GM19324 (cell line): ENCODE measurements around the gene EXD3.

ENCODE experiments used
- ATAC-seq: cut with Tn5 transposase; IDR thresholded peaks from one replicate; pipeline ENCODE4 v1.9.1; 2021; ENCODE audit warnings: mild to moderate bottlenecking, moderate library complexity; ENCODE audit not compliant: unreplicated experiment, low FRiP score

Gene EXD3

GRCh38 chr9:137279741-137280473 is 143.1 kb downstream of the EXD3 start:
- ATAC-seq: no peak

- ATAC-seq: no peak
Observed at GRCh38 chr9:137278721-137279711, 143.9 kb downstream of the EXD3 start.

- ATAC-seq: no peak
Observed at GRCh38 chr9:137278061-137278701, 144.8 kb downstream of the EXD3 start.

GRCh38 chr9:137277329-137278041 is 145.5 kb downstream of the EXD3 start, which contains the start of gene TOR4A:
Gene TOR4A (plus strand): TSS chr9:137277726. CDS start chr9:137278690, 964 bp downstream.
- ATAC-seq: peak; percentile 76

- no peak for ATAC-seq
Observed at GRCh38 chr9:137276473-137277328, 146.3 kb downstream of the EXD3 start.

DNA sequence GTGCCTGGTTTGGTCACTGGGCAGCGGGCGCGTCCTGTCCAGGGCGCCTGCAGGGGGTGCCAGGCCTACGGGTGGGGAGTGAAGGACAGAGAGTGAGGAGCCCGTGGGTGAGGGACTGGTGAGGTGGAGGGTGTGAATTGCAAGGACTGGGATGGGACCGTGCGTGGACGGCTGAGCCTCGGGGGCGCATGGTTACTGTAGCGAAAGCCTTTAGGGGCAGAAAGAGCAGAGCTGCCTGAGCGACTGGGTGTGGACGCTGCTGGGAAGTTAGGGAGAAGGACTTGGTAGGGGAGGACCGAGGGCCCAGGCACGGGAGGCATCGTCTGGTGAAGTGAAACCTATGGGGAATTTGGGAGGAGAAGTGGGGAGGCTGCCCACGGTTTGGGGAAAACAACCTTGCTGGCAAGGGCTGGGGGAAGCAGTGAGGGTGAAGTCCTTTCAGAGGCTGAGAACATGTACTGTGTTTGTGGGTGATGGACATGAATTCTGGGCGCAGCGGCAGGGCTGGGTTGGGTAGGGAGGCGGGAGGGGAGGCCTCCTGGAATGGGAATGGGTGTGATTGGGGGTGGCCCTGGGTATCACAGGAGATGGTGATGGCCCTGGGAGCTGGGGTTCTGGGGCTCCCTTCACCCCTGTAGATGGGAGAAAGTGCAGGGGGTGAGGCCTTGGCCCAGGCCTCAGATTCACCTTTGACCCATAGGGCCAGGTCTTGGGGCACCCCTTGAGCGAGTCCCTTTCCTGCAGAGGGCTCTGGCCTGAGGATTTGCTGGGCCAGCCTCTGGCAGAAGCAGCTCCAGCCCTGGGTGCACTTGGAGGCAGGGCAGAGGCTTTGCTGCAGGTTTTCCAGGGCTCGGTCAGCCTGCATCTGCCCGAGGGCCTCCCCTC is 147.1 kb downstream of the EXD3 start:
- no peak for ATAC-seq

GRCh38 chr9:137275203-137275587 is 147.8 kb downstream of the EXD3 start:
- ATAC-seq: no peak

GRCh38 chr9:137273611-137274320 is 149.2 kb downstream of the EXD3 start:
- no peak for ATAC-seq

- ATAC-seq: no peak
Observed at GRCh38 chr9:137273095-137273490, 149.9 kb downstream of the EXD3 start.

DNA sequence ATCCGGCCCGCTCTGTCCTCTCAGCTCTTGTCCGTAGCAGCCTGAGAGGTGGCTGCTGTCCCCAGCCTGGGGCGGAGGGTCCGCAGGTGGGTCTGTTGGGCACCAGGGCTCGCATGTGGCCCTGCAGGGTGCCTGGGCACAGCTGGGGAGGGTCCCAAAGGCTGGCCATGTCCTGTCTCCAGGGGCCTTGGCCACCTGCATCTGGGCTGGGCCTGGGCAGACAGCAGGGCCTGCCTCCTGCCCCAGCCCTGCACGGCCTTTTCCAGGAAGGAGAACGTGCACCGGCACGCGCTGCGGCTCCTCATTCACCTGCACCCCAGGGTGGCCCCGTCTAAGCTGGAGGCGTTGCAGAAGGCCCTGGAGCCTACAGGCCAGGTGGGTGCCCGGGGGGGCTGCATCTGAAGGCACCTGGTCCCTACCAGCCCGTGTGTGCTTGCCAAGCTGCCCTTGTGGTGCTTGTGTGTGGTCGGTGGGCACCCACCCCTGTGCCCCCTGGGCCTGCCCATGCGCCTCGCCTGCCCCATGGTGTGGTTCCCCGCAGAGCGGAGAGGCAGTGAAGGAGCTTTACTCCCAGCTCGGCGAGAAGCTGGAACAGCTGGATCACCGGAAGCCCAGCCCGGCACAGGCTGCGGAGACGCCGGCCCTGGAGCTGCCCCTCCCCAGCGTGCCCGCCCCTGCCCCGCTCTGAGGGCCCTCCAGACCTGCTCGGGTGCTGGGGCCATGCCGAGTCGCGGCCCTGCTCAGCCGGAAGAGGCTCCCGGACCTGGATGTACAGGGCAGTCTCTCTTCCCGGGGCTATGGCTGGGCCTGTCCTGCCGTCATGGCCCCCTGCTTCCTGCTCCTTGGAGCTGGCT is 150.5 kb downstream of the EXD3 start:
- ATAC-seq: no peak

- ATAC-seq: no peak
Observed at GRCh38 chr9:137271696-137272076, 151.3 kb downstream of the EXD3 start.

GRCh38 chr9:137270929-137271695 is 151.8 kb downstream of the EXD3 start:
- ATAC-seq: no peak

- ATAC-seq: peak; percentile 54
Observed at GRCh38 chr9:137269231-137269772, 153.7 kb downstream of the EXD3 start.

DNA sequence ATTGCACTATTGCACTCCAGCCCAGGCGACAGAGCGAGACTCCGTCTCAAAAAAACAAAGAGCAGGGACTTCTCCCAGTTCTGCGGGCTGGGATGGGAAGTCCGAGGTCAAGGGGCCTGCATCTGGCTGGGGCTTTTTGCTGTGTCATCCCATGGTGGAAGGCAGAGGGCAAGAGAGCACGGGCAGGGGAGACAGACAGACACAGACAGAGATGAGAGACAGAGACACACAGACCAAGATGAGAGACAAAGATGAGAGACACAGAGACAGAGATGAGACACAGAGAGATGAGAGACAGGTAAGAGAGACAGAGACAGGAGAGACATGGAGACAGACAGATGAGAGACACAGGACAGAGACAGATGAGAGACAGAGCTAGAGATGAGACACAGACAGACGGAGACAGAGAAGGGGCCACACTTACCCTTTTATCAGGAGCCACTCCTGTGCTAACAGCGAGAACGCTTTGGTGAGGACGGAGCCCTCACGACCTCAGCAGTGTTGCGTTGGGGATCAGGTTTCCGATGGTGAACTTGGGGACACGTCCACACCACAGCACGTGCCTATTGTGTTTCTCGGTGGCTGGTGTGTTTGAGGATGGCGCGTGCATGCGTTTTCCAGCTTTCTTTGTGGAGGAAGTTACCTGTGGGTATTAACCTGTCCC is 154.3 kb downstream of the EXD3 start:
- ATAC-seq: no peak

GRCh38 chr9:137267933-137268355 is 155.0 kb downstream of the EXD3 start:
- ATAC-seq: no peak
